HepG2 (cell line): Measurements from ENCODE around the gene OR11H7. TPM values are rescaled to one million over a fixed set of nuclear protein-coding genes. Genes with fewer than 3 reads are reported as not detected.

Source experiments
- ATAC-seq: fragments of 200-7000 bp; cut with Tn5 transposase; 3 replicates; pipeline ENCODE4 v1.9.1; 2020; ENCODE audit warnings: mild to moderate bottlenecking, moderate library complexity
- BruUV-seq: library from RNA; stranded (reverse); fragments of 400-500 nt; replicated peaks from 2 replicates; lab custom pipeline; 2021; lab: Mats Ljungman, UMichigan
- CTCF ChIA-PET: fragments of 300-600 bp; formaldehyde crosslinking; extraction: SDS; loops from one replicate; lab custom pipeline; 2021; ENCODE audit warnings: low total read pairs, inconsistent platforms, low intra/inter-chr PET ratio; lab: Yijun Ruan, JAX
- POLR2A ChIA-PET: fragments of 350-600 bp; sonication (Branson Sonifier 250); formaldehyde crosslinking; loops from one replicate; lab custom pipeline; 2020; ENCODE audit warnings: antibody characterized with exemption, inconsistent platforms; lab: Yijun Ruan, JAX
- DNase-seq: peaks from one replicate; pipeline ENCODE4 v3.0.0-alpha.2; 2015; ENCODE audit warnings: low spot score
- FAIRE-seq: peaks from 3 replicates; lab custom pipeline; 2011; peaks lifted over from hg19 to GRCh38; lab: Jason Lieb, UNC
- H2AFZ ChIP-seq: one replicate; pipeline ENCODE4 v1.6.1; 2011; ENCODE audit warnings: low read length, inconsistent platforms
- H3K27ac ChIP-seq: fragments of 300-600 bp; 3 replicates; pipeline ENCODE4 v1.8.0; 2011; ENCODE audit warnings: mixed run types, mild to moderate bottlenecking, mixed read lengths, low read length, inconsistent platforms; ENCODE audit not compliant: insufficient read depth; ENCODE audit errors: extremely low read length
- H3K27me3 ChIP-seq, 2 experiments: fragments of 200-600 bp in 1 of 2; 2 replicates in 1 of 2; 3 replicates in 1 of 2; pipeline versions ENCODE4 v1.6.0 to v1.8.0; 2011; ENCODE audit warnings: low read length in 2 of 2, mild to moderate bottlenecking in 2 of 2, moderate library complexity in 2 of 2, inconsistent platforms in 1 of 2; ENCODE audit not compliant: insufficient read depth in 2 of 2, control insufficient read depth in 1 of 2
- H3K36me3 ChIP-seq, 2 experiments: fragments of 200-600 bp in 1 of 2; replicated peaks in 1 of 2; 2 replicates in 1 of 2; 3 replicates in 1 of 2; pipeline versions ENCODE4 v1.5.1 to v1.8.0; 2011; ENCODE audit warnings: low read length in 2 of 2, inconsistent platforms in 1 of 2; ENCODE audit not compliant: insufficient read depth in 2 of 2, control insufficient read depth in 1 of 2
- H3K4me1 ChIP-seq: 2 replicates; pipeline ENCODE4 v1.5.1; 2012; ENCODE audit warnings: low read length, inconsistent platforms; ENCODE audit not compliant: insufficient read depth
- H3K4me2 ChIP-seq: 2 replicates; pipeline ENCODE4 v1.6.0; 2011; ENCODE audit warnings: low read depth, low read length, inconsistent platforms
- H3K4me3 ChIP-seq, 3 experiments: fragments of 200-600 bp in 1 of 3; sonication (generic), shearing (Covaris generic) in 1 of 3; replicated peaks in 1 of 3; 2 replicates each; pipeline ENCODE4 v1.5.1; 2011 to 2016; ENCODE audit warnings: low read length in 3 of 3, inconsistent platforms in 2 of 3, low read depth in 2 of 3, mild to moderate bottlenecking in 2 of 3, control low read depth in 1 of 3, mixed read lengths in 1 of 3; ENCODE audit not compliant: insufficient read depth in 1 of 3
- H3K79me2 ChIP-seq: one replicate; pipeline ENCODE4 v1.6.1; 2011; ENCODE audit warnings: low read length, inconsistent platforms; ENCODE audit not compliant: insufficient read depth
- H3K9ac ChIP-seq: 2 replicates; pipeline ENCODE4 v1.6.0; 2011; ENCODE audit warnings: mild to moderate bottlenecking, low read depth, low read length, inconsistent platforms; ENCODE audit not compliant: insufficient read depth
- H3K9me3 ChIP-seq: 2 replicates; pipeline ENCODE4 v1.5.1; 2012; ENCODE audit warnings: mild to moderate bottlenecking, low read length
- H4K20me1 ChIP-seq: 2 replicates; pipeline ENCODE4 v1.6.0; 2011; ENCODE audit warnings: inconsistent platforms, mild to moderate bottlenecking, low read length, moderate library complexity; ENCODE audit not compliant: insufficient read depth
- MIER2 ChIP-seq: IDR thresholded peaks from 2 replicates; pipeline ENCODE4 v1.6.1; 2016; ENCODE audit warnings: missing biosample characterization, missing genetic modification reagents
- REST ChIP-seq, 2 experiments: IDR thresholded peaks; 2 replicates each; pipeline ENCODE4 v1.6.1; 2011 to 2012; ENCODE audit warnings: low read length in 2 of 2, borderline replicate concordance in 1 of 2, low read depth in 1 of 2, mild to moderate bottlenecking in 1 of 2, moderate library complexity in 1 of 2
- WGBS: methylation state at CpG from one replicate; pipeline ENCODE4 v1.1.6; 2017; ENCODE audit warnings: low lambda C conversion rate; 5-methylcytosine and 5-hydroxymethylcytosine counted together
- in situ Hi-C: cut with HindIII; loops from 2 replicates; pipeline ENCODE4 v1.10.0; 2017; ENCODE audit warnings: low pct_unique_long_range_greater_than_20kb; ENCODE audit not compliant: extremely low pct_ligation_motif_present
- intact Hi-C: fragments of 100-400 bp; cut with micrococcal nuclease; formaldehyde crosslinking; loops from one replicate; pipeline ENCODE4 v1.10.0; 2022; ENCODE audit not compliant: unreplicated experiment
- polyA plus RNA-seq, 8 experiments: library from polyadenylated mRNA; depleted of rRNA in 3 of 8; stranded (reverse) in 7 of 8; unstranded in 1 of 8; fragments of >200 nt; fragmentation: Illumina TruSeq in 4 of 8; extraction: Trizol in 4 of 8; gene quantifications; 2 replicates each; pipeline versions ENCODE4 v1.2.1 to v1.2.3, GENCODE V29; 2011 to 2016; ENCODE audit warnings: low read depth in 4 of 8, missing spikeins in 1 of 8, mixed read lengths in 1 of 8; ENCODE audit not compliant: insufficient read depth in 1 of 8
- total RNA-seq, 5 experiments: library from RNA; depleted of rRNA; stranded (reverse); fragments of >200 nt; fragmentation: Illumina TruSeq; extraction: Trizol; gene quantifications; 2 replicates each; pipeline ENCODE4 v1.2.3, GENCODE V29; 2016; ENCODE audit warnings: low read depth in 1 of 5

Gene OR11H7
- total and polyA plus RNA-seq, 2 of the 13 experiments (the other 11 are each of a cell fraction or from before 2014, with no cell fraction given) = not detected

DNA sequence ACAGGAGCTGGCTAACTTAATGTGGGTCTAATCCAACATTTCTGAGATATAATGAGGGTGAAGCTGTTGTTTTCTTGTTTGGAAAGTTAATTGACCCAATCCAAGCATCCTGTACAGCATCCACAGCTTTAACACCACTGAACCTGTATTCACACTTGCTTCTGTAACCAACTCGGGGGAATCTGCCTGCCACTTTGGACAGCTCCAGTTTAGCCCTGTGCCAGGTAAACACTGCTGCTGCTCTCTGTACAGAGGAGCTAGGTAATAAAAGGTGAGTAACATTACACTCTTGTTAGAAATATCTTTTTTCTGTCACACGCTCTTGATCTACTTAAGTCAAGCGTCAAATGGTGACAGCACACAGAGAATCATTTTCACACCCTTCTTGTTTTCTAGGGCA lies 37.4 kb upstream of the OR11H7 start:
- no peak overlapping the region for H2AFZ ChIP-seq
- in situ Hi-C loops = no loop called here
- CTCF ChIA-PET = no interaction called here

More for the DNA sequence above, 37.4 kb upstream of the OR11H7 start:
- POLR2A ChIA-PET = no interaction called here
- no peak for ATAC-seq
- intact Hi-C loops = no loop called here
- H3K4me3 ChIP-seq = no peak overlapping the region
- no peak for TF ChIP-seq MIER2
- TF ChIP-seq REST (IDR thresholded peaks at IDR 0.05; ENCODE audit: borderline replicate concordance in 1 of 2, low read depth in 1 of 2, low read length in 2 of 2) = peak in 1 of 2 experiments; percentile 77; a peak in 3 of 4 replicates
- TF ChIP-seq, all 625 proteins: peak for 1
- Histone ChIP-seq H3K36me3 (no peaks in the 10 kb centered on the region), H4K20me1 (no peaks in the 10 kb centered on the region), H3K4me1 (no peaks in the 10 kb centered on the region), H3K27me3 (no peaks in the 10 kb centered on the region), H3K4me2 (no peak overlapping the region), H3K9ac (no peak overlapping the region), H3K9me3 (no peaks in the 10 kb centered on the region), H3K27ac (no peak overlapping the region), H3K79me2 (no peaks in the 10 kb centered on the region)
- no TSS peak for BruUV-seq
- 4% methylated on average over 3 of the region's 3 CpGs for WGBS
- FAIRE-seq (peak; percentile 34), DNase-seq (no peak)
